ENCODE measurements around the gene ANGPTL8.

DNA sequence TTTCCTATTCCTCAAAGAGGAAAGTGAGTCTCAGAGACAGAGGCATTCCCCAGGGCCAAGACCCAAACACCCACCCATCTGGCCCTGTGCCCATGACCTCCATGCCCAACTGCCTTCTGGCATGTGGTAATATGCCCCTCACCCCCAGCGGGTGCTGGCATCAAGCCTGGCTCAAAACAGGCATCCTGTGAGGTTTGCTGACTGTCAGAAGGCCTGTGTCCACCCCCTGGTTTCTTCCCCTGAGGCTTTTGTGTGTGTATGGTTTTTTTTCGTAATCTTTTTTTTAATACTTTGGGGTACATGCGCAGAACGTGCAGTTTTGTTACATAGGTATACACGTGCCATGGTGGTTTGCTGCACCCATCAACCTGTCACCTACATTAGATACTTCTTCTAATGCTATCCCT is 34.5 kb upstream of the ANGPTL8 start:
- TF ChIP-seq, protein P1, sequence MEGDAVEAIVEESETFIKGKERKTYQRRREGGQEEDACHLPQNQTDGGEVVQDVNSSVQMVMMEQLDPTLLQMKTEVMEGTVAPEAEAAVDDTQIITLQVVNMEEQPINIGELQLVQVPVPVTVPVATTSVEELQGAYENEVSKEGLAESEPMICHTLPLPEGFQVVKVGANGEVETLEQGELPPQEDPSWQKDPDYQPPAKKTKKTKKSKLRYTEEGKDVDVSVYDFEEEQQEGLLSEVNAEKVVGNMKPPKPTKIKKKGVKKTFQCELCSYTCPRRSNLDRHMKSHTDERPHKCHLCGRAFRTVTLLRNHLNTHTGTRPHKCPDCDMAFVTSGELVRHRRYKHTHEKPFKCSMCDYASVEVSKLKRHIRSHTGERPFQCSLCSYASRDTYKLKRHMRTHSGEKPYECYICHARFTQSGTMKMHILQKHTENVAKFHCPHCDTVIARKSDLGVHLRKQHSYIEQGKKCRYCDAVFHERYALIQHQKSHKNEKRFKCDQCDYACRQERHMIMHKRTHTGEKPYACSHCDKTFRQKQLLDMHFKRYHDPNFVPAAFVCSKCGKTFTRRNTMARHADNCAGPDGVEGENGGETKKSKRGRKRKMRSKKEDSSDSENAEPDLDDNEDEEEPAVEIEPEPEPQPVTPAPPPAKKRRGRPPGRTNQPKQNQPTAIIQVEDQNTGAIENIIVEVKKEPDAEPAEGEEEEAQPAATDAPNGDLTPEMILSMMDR (IDR thresholded peaks at IDR 0.05) = no peak
- no peak for TF ChIP-seq POLR2A (IDR thresholded peaks at IDR 0.05)

Measured in adrenal gland (tissue), 5 donors.